ENCODE measurements around the gene NUP93.
"Not testable (repeated sequence)": the region's sequence is repeated elsewhere in the genome, so short reads cannot be mapped to it uniquely, and the experiment has no call there.

DNA sequence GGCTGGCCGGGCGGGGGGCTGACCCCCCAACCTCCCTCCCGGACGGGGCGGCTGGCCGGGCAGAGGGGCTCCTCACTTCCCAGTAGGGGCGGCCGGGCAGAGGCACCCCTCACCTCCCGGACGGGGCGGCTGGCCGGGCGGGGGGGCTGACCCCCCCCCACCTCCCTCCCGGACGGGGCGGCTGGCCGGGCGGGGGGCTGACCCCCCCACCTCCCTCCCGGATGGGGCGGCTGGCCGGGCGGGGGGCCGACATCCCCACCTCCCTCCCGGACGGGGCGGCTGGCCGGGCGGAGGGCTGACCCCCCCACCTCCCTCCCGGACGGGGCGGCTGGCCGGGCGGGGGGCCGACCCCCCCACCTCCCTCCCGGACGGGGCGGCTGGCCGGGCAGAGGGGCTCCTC is 9.4 kb downstream of the NUP93 start:
- TF ChIP-seq CTCF (conservative IDR thresholded peaks at IDR 0.05; ENCODE audit: low read depth in 2 of 2); EZH2 (IDR thresholded peaks at IDR 0.05; ENCODE audit: low read depth, unreplicated experiment): not testable (repeated sequence)

All from GM23338 (cell line).